ENCODE results near the gene ANKLE1. TPM values are rescaled to one million over a fixed set of nuclear protein-coding genes. Genes with fewer than 3 reads are reported as not detected.
"Not testable (repeated sequence)": the region's sequence is repeated elsewhere in the genome, so short reads cannot be mapped to it uniquely, and the experiment has no call there.

Gene ANKLE1
- total RNA-seq, 1 experiment from 2014 or later = 0.06 TPM

GRCh38 chr19:17248011-17248776 lies 33.5 kb upstream of the ANKLE1 start:
- DNase-seq (ENCODE audit: low spot score) = no peak

GRCh38 chr19:17249887-17250548 lies 31.7 kb upstream of the ANKLE1 start:
- DNase-seq (ENCODE audit: low spot score) = no peak

GRCh38 chr19:17254636-17255035 lies 27.1 kb upstream of the ANKLE1 start:
- DNase-seq (ENCODE audit: low spot score) = no peak

GRCh38 chr19:17255150-17255621 lies 26.5 kb upstream of the ANKLE1 start:
- no peak for DNase-seq (ENCODE audit: low spot score)

- no peak for DNase-seq (ENCODE audit: low spot score)
Observed at GRCh38 chr19:17256130-17256529, 25.6 kb upstream of the ANKLE1 start.

GRCh38 chr19:17259118-17259780 lies 22.5 kb upstream of the ANKLE1 start:
- no peak for DNase-seq (ENCODE audit: low spot score)

GRCh38 chr19:17259934-17260333 lies 21.8 kb upstream of the ANKLE1 start:
- no peak for DNase-seq (ENCODE audit: low spot score)

GRCh38 chr19:17260842-17261325 lies 20.8 kb upstream of the ANKLE1 start:
- peak; percentile 87 for DNase-seq (ENCODE audit: low spot score)

GRCh38 chr19:17262557-17262956 lies 19.1 kb upstream of the ANKLE1 start:
- DNase-seq (ENCODE audit: low spot score) = no peak

- DNase-seq (ENCODE audit: low spot score) = no peak
Observed at GRCh38 chr19:17263712-17264640, 17.7 kb upstream of the ANKLE1 start.

- DNase-seq (ENCODE audit: low spot score) = no peak
Observed at GRCh38 chr19:17264641-17264979, 17.1 kb upstream of the ANKLE1 start, which contains the start of gene USHBP1. Gene USHBP1 (minus strand): TSS chr19:17264745. CDS start chr19:17264299, 446 bp downstream.

- DNase-seq (ENCODE audit: low spot score) = no peak
Observed at GRCh38 chr19:17266026-17266425, 15.7 kb upstream of the ANKLE1 start.

GRCh38 chr19:17266589-17266974 lies 15.1 kb upstream of the ANKLE1 start:
- DNase-seq (ENCODE audit: low spot score) = no peak

- DNase-seq (ENCODE audit: low spot score) = peak; percentile 99
Observed at GRCh38 chr19:17266975-17267788, 14.5 kb upstream of the ANKLE1 start, which contains the start of gene BABAM1. Gene BABAM1 (plus strand): TSS chr19:17267443. CDS start chr19:17268807, 1,364 bp downstream.

- DNase-seq (ENCODE audit: low spot score) = no peak
Observed at GRCh38 chr19:17268754-17269153, 12.9 kb upstream of the ANKLE1 start.

- not testable (repeated sequence) for DNase-seq (ENCODE audit: low spot score)
Observed at GRCh38 chr19:17274892-17275291, 6.8 kb upstream of the ANKLE1 start.

GRCh38 chr19:17275441-17276175 lies 6.1 kb upstream of the ANKLE1 start:
- no peak for DNase-seq (ENCODE audit: low spot score)

- no peak for DNase-seq (ENCODE audit: low spot score)
Observed at GRCh38 chr19:17279436-17279835, 2.3 kb upstream of the ANKLE1 start.

GRCh38 chr19:17282488-17283125 lies 906 bp downstream of the ANKLE1 start:
- peak; percentile 80 for DNase-seq (ENCODE audit: low spot score)
